ENCODE measurements around the gene PGPEP1.
A peak's percentile ranks its signal among the peaks of the same experiment; 100 is the strongest.
"Not testable (repeated sequence)": the region's sequence is repeated elsewhere in the genome, so short reads cannot be mapped to it uniquely, and the experiment has no call there.

The PGPEP1 gene

DNA sequence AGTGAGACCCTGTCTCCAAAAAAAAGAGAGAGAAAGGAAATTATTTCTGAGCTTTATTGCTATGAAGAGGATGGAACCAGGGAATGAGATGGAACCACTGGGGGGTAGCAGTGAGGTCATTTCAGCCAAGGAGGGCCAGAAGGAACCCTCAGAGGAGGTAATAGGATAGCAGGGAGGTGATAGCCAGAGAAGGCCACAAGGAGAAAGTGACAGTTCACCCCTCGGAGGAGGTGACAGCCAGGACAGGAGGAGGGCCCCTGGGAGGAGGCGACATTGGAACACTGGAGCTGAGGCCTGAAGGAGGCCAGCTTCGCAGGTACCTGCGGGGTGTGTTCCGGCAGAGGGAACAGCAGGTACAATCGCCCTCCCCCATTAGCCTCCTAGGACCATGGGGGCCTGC, 675 bp upstream of the PGPEP1 start:
- H3K36me3 ChIP-seq (ENCODE audit: control insufficient read depth, insufficient read depth, low read length), result peaks cover 3% of the 10 kb centered on the region; the same call in 1 of the 2 replicates
- H3K9me3 ChIP-seq (ENCODE audit: control insufficient read depth, insufficient read depth, low read depth, low read length), result no peaks in the 10 kb centered on the region
- peak overlapping the region; percentile 78 for H3K4me3 ChIP-seq (ENCODE audit: low read depth, low read length)
- no peak overlapping the region for H3K9ac ChIP-seq (ENCODE audit: low read length)
- no peaks in the 10 kb centered on the region for H3K27me3 ChIP-seq (ENCODE audit: control insufficient read depth, insufficient read depth, low read length)
- H3K4me1 ChIP-seq (ENCODE audit: control insufficient read depth, insufficient read depth, low read length), result peaks cover 30% of the 10 kb centered on the region
- no peak overlapping the region for H3K27ac ChIP-seq (ENCODE audit: low read depth, low read length)

DNA sequence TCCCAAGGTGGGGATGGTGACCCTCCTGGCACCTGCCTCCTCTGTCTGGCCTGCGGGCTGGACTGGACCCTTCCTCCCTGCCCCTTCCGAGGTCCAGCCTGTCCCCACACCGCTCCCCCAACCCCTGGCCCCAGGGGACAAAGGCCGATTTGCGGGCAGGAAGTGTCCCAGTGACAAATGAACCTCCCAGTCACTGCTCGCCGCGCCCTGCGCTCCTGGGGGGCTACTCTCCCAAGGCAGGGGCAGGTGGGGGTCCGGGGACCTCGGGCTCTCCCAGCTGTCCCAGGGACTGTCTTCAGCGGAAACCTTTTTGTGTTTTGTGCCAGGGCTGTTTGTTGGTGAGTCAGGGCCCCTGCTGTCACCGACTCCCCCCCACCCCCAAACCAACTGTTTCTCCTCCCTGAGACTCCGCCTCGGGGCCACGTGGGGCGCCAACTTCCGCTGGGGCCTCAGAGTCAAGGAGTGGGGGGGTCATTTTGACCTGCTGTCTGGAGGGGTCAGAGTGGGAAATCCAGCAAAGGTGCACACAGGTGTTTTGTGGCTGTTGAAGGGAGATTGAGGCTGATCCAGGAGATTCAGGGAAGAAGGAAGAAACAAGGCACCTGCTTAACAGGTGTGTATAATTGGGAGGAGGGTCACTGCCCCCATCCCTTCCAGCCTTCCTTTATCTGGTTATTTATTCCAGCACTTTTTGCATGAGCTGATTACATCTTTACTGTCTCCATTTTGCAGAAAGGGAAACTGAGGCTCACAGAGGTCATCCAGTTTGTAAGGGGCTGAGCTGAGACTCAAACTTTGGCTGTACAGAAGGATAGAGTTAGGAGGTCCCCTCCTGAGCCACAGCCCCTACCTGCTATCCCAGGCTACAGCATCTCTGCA, 831 bp downstream of the PGPEP1 start:
- no peaks in the 10 kb centered on the region for H3K27me3 ChIP-seq (ENCODE audit: control insufficient read depth, insufficient read depth, low read length)
- peaks cover 30% of the 10 kb centered on the region for H3K4me1 ChIP-seq (ENCODE audit: control insufficient read depth, insufficient read depth, low read length)
- no peaks in the 10 kb centered on the region for H3K9me3 ChIP-seq (ENCODE audit: control insufficient read depth, insufficient read depth, low read depth, low read length)
- H3K4me3 ChIP-seq (ENCODE audit: low read depth, low read length), result peak overlapping the region; percentile 78
- peak overlapping the region; percentile 42; the same call in 1 of the 2 replicates for H3K27ac ChIP-seq (ENCODE audit: low read depth, low read length)
- H3K36me3 ChIP-seq (ENCODE audit: control insufficient read depth, insufficient read depth, low read length), result peaks cover 6% of the 10 kb centered on the region; the same call in 1 of the 2 replicates
- peak overlapping the region; percentile 66 for H3K9ac ChIP-seq (ENCODE audit: low read length)

GRCh38 chr19:18342090-18342632, 1.8 kb downstream of the PGPEP1 start:
- H3K4me3 ChIP-seq (ENCODE audit: low read depth, low read length), result no peak overlapping the region
- H3K27me3 ChIP-seq (ENCODE audit: control insufficient read depth, insufficient read depth, low read length), result no peaks in the 10 kb centered on the region
- no peaks in the 10 kb centered on the region for H3K9me3 ChIP-seq (ENCODE audit: control insufficient read depth, insufficient read depth, low read depth, low read length)
- H3K9ac ChIP-seq (ENCODE audit: low read length), result no peak overlapping the region
- H3K36me3 ChIP-seq (ENCODE audit: control insufficient read depth, insufficient read depth, low read length), result peaks cover 6% of the 10 kb centered on the region; the same call in 1 of the 2 replicates
- no peak overlapping the region for H3K27ac ChIP-seq (ENCODE audit: low read depth, low read length)
- H3K4me1 ChIP-seq (ENCODE audit: control insufficient read depth, insufficient read depth, low read length), result peaks cover 30% of the 10 kb centered on the region

DNA sequence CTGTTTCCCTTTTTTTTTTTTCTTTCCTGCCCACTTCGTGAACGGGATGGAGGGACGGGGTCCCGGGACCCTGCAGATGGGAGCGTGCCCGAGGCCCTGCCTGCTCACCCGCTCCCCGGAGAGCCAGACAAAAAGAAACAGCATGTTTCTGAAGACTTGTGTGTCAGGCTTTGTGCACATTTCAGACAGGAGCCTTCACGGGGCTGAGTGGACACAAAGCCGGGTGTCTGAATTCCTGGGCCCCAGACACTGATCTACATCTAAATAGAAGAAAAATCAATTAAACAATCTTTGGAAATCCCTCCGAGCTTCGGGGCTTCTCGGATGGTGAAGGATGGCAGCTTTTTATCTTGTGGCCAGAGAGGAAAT, 4.2 kb downstream of the PGPEP1 start:
- peak overlapping the region; percentile 13; the same call in 1 of the 2 replicates for H3K27ac ChIP-seq (ENCODE audit: low read depth, low read length)
- no peaks in the 10 kb centered on the region for H3K9me3 ChIP-seq (ENCODE audit: control insufficient read depth, insufficient read depth, low read depth, low read length)
- no peak overlapping the region for H3K4me3 ChIP-seq (ENCODE audit: low read depth, low read length)
- H3K9ac ChIP-seq (ENCODE audit: low read length), result peak overlapping the region; percentile 17
- no peaks in the 10 kb centered on the region for H3K27me3 ChIP-seq (ENCODE audit: control insufficient read depth, insufficient read depth, low read length)
- peaks cover 6% of the 10 kb centered on the region; the same call in 1 of the 2 replicates for H3K36me3 ChIP-seq (ENCODE audit: control insufficient read depth, insufficient read depth, low read length)
- peaks cover 30% of the 10 kb centered on the region for H3K4me1 ChIP-seq (ENCODE audit: control insufficient read depth, insufficient read depth, low read length)

DNA sequence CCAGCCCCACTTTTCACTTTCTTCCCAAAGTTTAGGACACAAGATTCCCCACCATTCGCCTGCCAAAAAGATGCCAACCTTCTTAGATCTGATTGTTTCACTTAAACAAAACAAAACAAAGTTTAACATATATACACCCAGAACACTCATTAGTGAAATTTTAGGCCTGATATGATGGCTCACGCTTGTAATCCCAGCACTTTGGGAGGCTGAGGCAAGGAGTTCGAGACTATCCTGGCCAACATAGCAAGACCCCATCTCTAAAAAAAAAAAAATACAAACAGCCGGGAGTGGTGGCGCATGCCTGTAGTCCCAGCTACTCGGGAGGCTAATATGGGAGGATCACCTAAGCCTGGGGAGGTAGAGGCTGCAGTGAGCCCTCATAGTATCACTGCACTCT, 4.9 kb downstream of the PGPEP1 start:
- Histone ChIP-seq H3K27me3 (ENCODE audit: control insufficient read depth, insufficient read depth, low read length) (no peaks in the 10 kb centered on the region), H3K9ac (ENCODE audit: low read length) (peak overlapping the region; percentile 17), H3K4me3 (ENCODE audit: low read depth, low read length) (no peak overlapping the region), H3K4me1 (ENCODE audit: control insufficient read depth, insufficient read depth, low read length) (peaks cover 25% of the 10 kb centered on the region), H3K27ac (ENCODE audit: low read depth, low read length) (peak overlapping the region; percentile 13; the same call in 1 of the 2 replicates), H3K36me3 (ENCODE audit: control insufficient read depth, insufficient read depth, low read length) (peaks cover 6% of the 10 kb centered on the region; the same call in 1 of the 2 replicates), H3K9me3 (ENCODE audit: control insufficient read depth, insufficient read depth, low read depth, low read length) (no peaks in the 10 kb centered on the region)

- H3K36me3 ChIP-seq (ENCODE audit: control insufficient read depth, insufficient read depth, low read length), result peaks cover 6% of the 10 kb centered on the region; the same call in 1 of the 2 replicates
- H3K9ac ChIP-seq (ENCODE audit: low read length), result no peak overlapping the region
- no peaks in the 10 kb centered on the region for H3K27me3 ChIP-seq (ENCODE audit: control insufficient read depth, insufficient read depth, low read length)
- no peak overlapping the region for H3K4me3 ChIP-seq (ENCODE audit: low read depth, low read length)
- peaks cover 23% of the 10 kb centered on the region for H3K4me1 ChIP-seq (ENCODE audit: control insufficient read depth, insufficient read depth, low read length)
- no peaks in the 10 kb centered on the region for H3K9me3 ChIP-seq (ENCODE audit: control insufficient read depth, insufficient read depth, low read depth, low read length)
- H3K27ac ChIP-seq (ENCODE audit: low read depth, low read length), result no peak overlapping the region
Observed at GRCh38 chr19:18346091-18346490, 5.7 kb downstream of the PGPEP1 start.

DNA sequence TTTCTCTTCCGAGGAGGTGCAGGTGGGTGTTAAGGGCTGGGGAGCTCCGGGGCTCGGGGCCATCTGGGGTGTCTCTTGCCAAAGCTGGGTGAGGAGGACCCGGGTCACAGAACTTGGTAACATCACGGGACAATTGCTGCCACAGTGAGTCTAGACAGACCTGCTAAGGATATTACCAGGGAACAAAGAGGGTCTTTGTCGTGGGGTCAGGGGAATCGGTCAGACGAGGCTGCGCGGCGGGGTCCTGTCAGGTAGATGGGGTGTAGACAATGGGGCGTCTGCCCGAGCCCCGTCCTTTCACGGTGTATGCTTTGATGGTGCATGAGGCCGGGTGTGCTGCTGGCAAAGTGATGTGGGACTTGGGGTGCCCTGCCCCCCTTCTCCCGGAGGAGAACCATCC, 7.8 kb downstream of the PGPEP1 start:
- Histone ChIP-seq H3K36me3 (ENCODE audit: control insufficient read depth, insufficient read depth, low read length) (peaks cover 4% of the 10 kb centered on the region; the same call in 1 of the 2 replicates), H3K27ac (ENCODE audit: low read depth, low read length) (no peak overlapping the region), H3K4me1 (ENCODE audit: control insufficient read depth, insufficient read depth, low read length) (peaks cover 17% of the 10 kb centered on the region), H3K4me3 (ENCODE audit: low read depth, low read length) (no peak overlapping the region), H3K9ac (ENCODE audit: low read length) (no peak overlapping the region), H3K27me3 (ENCODE audit: control insufficient read depth, insufficient read depth, low read length) (no peaks in the 10 kb centered on the region), H3K9me3 (ENCODE audit: control insufficient read depth, insufficient read depth, low read depth, low read length) (no peaks in the 10 kb centered on the region)

GRCh38 chr19:18348818-18349339, 8.5 kb downstream of the PGPEP1 start:
- not testable (repeated sequence) for H3K27ac ChIP-seq (ENCODE audit: low read depth, low read length); H3K27me3 ChIP-seq (ENCODE audit: control insufficient read depth, insufficient read depth, low read length); H3K36me3 ChIP-seq (ENCODE audit: control insufficient read depth, insufficient read depth, low read length); H3K9ac ChIP-seq (ENCODE audit: low read length); H3K9me3 ChIP-seq (ENCODE audit: control insufficient read depth, insufficient read depth, low read depth, low read length); H3K4me3 ChIP-seq (ENCODE audit: low read depth, low read length)
- H3K4me1 ChIP-seq (ENCODE audit: control insufficient read depth, insufficient read depth, low read length), result peaks cover 16% of the 10 kb centered on the region

GRCh38 chr19:18349524-18350128, 9.2 kb downstream of the PGPEP1 start:
- Histone ChIP-seq H3K36me3 (ENCODE audit: control insufficient read depth, insufficient read depth, low read length) (0 out of 2 replicates have a peak, but pooled peaks cover 5% of the 10 kb centered on the region), H3K9me3 (ENCODE audit: control insufficient read depth, insufficient read depth, low read depth, low read length) (no peaks in the 10 kb centered on the region), H3K9ac (ENCODE audit: low read length) (no peak overlapping the region), H3K27me3 (ENCODE audit: control insufficient read depth, insufficient read depth, low read length) (no peaks in the 10 kb centered on the region), H3K4me1 (ENCODE audit: control insufficient read depth, insufficient read depth, low read length) (peaks cover 8% of the 10 kb centered on the region), H3K27ac (ENCODE audit: low read depth, low read length) (no peak overlapping the region), H3K4me3 (ENCODE audit: low read depth, low read length) (no peak overlapping the region)

DNA sequence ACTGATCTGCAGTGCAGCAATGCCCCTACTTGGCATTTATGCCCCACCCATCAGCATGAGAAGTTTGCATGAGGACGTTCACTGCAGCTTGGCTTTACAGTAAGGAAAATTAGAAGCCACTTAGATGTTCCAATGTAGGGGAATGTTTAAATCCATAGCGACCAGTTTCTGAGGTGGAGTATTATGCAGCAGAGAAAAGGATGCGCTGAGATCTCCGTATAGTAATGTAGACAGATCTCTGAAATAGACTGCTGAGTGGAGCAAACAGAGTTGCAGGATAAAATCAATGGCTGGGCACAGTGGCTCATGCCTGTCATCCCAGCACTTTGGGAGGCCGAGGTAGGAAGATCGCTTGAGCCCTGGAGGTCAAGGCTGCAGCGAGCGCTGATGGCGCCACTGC, 10.1 kb downstream of the PGPEP1 start:
- H3K9me3 ChIP-seq (ENCODE audit: control insufficient read depth, insufficient read depth, low read depth, low read length), result no peaks in the 10 kb centered on the region
- H3K4me3 ChIP-seq (ENCODE audit: low read depth, low read length), result no peak overlapping the region
- no peak overlapping the region for H3K9ac ChIP-seq (ENCODE audit: low read length)
- H3K4me1 ChIP-seq (ENCODE audit: control insufficient read depth, insufficient read depth, low read length), result 0 out of 2 replicates have a peak, but pooled peaks cover 3% of the 10 kb centered on the region
- H3K36me3 ChIP-seq (ENCODE audit: control insufficient read depth, insufficient read depth, low read length), result peaks cover 2% of the 10 kb centered on the region; the same call in 1 of the 2 replicates
- H3K27ac ChIP-seq (ENCODE audit: low read depth, low read length), result no peak overlapping the region
- no peaks in the 10 kb centered on the region for H3K27me3 ChIP-seq (ENCODE audit: control insufficient read depth, insufficient read depth, low read length)

Measured in HUES6 (cell line).